CD4-positive, alpha-beta T cell treated with Interleukin-21 for 1 hour (primary cell): Measurements from ENCODE around the gene DNAAF5.

ENCODE experiments used
- DNase-seq: peaks from one replicate; pipeline ENCODE4 v3.0.0-alpha.2; 2020

Gene DNAAF5

GRCh38 chr7:818031-818699 is 91.7 kb downstream of the DNAAF5 start:
- DNase-seq: peak; percentile 38

- no peak for DNase-seq
Observed at GRCh38 chr7:820341-820740, 93.8 kb downstream of the DNAAF5 start.

DNA sequence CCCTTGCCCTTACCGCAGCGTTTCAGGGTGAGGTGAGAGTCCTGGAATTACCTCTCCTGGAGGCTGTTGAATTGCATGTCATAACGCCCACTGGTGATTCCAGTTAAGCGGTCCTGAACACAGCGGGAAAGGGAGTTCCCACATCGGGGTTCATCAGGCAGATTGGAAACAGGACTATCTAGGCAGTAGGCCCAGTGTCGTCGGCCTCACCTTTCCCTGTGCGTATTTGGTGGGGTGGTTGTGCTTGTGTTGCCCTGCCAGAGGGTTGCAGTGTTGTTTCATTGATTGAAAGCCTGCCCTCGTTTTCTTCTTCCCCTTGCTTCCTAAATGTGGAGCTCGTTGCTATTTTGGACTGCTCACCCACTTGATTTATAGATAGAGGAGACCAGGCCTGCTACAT is 95.2 kb downstream of the DNAAF5 start:
- no peak for DNase-seq

- no peak for DNase-seq
Observed at GRCh38 chr7:822692-823276, 96.3 kb downstream of the DNAAF5 start.

DNA sequence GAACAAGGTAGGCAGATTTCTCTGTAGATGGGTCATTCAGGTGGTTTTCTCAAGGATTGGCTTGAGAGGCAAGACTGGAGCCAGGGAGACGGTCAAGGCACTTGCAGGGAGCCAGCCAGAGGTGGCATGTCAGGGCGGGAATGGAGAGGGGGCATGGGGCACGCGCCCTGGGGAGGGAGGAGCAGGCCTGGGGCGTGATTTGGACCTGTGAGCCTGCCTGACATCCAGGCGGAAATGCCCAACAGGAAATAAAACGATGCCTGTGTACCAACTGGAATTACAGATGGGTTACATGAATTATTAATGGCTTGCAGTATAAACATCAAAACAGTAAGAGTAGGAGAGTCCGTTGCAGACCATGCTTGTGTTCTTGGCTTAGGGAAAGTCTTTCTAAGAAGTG is 97.2 kb downstream of the DNAAF5 start:
- DNase-seq: no peak

DNA sequence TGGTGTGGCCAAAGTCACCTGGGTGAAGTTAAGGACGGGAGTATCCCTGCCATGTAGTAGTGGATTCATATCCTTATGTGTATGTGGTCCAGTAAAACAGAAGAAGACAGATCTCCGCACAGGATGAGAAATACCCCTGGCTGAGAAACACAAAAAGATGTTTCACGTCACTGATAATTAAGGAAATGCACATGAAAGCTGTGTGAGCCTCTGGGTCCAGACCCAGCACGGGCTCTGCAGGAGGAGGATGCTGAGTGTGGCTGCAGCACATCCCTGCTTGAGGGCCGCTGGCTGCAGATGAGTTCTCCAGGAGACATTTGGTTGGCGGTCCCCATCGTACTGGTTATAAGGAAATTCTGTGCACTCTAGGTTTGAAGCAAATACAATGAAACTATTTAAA is 97.6 kb downstream of the DNAAF5 start:
- DNase-seq: no peak

GRCh38 chr7:824664-825063 is 98.2 kb downstream of the DNAAF5 start:
- DNase-seq: no peak

GRCh38 chr7:825386-825785 is 98.9 kb downstream of the DNAAF5 start:
- no peak for DNase-seq

DNA sequence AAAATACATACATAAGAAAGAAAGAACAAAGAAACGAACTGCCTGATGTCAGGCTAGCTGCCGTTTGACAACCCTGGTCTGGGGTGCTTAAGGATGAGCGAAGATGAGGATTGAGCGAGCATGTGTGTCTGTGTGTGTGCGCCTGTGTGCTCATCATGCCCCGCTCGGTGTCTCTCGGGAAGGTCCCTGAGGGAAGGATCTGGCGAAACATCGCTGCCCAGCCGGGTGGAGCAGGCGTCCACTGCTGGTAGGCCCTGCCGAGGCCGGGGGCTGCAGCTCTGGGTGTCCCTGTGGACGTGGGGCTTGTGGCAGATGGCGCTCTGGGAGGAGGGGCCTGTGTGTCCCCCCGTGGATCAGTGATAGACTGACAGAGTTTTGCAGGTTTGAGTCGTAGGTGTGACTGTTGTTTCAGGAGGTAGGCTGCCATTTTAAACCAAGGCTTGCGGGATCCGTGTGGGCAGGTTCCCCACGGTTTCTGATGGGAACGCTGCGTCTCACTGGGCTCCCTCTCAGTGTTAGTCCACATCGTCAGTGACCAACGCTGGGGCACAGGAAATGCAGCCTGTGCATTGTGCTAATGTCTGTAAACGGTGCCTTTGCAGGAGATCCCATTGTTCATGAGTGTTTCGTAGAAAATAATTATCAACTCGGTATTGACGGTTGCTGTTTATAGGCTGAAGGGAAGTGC is 99.9 kb downstream of the DNAAF5 start:
- DNase-seq: no peak

- DNase-seq: no peak
Observed at GRCh38 chr7:828793-829561, 102.5 kb downstream of the DNAAF5 start.

DNA sequence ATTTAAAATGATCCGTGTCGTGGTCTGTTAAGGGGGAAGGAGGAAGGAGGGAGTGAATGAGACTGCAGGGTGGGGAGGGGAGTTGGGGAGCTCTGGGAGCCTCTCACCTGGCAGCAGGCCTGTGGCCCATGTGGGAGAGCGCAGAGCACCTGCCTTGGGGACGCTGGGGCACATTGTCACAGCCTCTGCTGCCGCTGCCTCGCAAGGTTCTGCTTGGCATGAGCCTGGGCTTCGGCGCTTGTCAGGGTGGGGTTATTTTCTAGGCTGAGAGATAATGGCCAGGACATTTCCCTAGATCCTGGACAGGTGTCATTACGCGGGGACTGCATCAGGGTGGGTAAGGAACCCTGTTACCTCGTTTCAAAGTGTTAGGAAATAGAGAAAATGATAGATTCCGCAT is 103.6 kb downstream of the DNAAF5 start:
- no peak for DNase-seq

GRCh38 chr7:831596-832166 is 105.2 kb downstream of the DNAAF5 start:
- peak; percentile 39 for DNase-seq

- peak; percentile 76 for DNase-seq
Observed at GRCh38 chr7:832167-832967, 105.9 kb downstream of the DNAAF5 start, which contains the start of gene SUN1. TSS of gene SUN1 (plus strand) at chr7:832476. CDS start at chr7:832525, 49 bp downstream.

DNA sequence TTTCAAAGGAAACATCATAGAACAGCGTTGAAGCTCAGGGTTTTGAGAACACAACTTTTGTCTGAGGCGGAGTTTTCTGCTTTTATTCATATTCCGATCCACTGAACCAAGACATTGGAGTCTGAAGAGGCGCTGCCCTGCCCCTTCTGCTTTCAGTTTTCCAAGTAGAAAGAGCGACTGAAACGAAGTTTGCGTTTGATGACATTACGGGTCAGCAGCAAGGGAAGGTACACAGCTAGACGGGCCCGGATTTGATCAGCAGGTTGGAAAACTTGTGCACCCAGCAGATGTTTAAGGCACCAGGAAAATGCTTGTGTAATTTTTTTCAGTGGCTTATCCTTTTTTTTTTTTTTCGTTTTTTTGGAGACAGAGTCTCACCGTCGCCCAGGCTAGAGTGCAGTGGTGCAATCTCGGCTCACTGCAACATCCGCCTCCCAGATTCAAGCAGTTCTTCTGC is 106.5 kb downstream of the DNAAF5 start:
- no peak for DNase-seq

GRCh38 chr7:833601-834258 is 107.2 kb downstream of the DNAAF5 start:
- DNase-seq: no peak

GRCh38 chr7:834277-834676 is 107.8 kb downstream of the DNAAF5 start:
- DNase-seq: no peak

GRCh38 chr7:835021-835420 is 108.5 kb downstream of the DNAAF5 start:
- no peak for DNase-seq

DNA sequence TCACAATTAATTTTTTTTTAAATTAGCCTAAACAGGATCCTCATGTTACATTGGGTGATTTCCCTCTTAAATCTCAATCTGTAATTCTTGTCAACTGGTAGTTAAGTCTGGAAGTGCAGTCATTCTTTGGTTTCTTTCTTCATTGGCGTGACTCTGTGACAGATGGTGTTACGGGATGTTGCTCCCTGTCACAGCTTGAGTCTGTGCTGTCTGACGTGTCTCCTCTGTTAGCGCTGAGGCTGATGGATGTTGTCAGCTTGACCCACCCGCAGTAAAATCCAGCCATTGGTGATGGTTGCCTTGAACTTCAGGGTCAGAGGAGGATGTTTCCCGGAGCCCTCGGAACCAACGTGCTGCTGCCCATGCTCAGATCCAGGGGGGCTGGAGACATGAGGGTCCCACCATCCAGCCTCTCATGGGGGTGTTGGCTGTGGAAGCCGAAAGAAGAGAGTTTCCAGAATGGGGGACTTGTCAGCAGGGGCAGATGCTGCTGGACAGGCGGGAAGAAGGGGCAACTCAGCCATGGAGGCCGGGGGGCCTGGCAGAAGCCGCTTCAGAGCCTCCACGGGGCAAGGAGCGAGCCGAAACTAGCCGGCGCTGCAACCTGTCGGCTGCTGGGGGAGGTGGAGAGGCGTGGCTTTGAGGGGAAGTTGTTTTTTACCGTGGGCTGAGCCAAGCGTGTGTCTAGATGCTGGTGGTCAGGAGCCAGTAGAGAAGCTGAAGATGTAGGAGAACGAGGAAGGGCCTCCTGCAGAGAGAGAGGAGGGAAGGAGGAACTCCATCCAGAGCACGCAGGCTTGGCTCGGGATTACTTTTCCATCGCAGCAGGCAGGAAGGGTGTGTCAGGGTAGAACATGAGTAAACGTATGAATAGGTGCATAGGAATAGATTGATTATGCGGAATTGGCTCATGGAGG is 109.2 kb downstream of the DNAAF5 start:
- no peak for DNase-seq
